ENCODE results near the gene METTL21A.

The METTL21A gene

DNA sequence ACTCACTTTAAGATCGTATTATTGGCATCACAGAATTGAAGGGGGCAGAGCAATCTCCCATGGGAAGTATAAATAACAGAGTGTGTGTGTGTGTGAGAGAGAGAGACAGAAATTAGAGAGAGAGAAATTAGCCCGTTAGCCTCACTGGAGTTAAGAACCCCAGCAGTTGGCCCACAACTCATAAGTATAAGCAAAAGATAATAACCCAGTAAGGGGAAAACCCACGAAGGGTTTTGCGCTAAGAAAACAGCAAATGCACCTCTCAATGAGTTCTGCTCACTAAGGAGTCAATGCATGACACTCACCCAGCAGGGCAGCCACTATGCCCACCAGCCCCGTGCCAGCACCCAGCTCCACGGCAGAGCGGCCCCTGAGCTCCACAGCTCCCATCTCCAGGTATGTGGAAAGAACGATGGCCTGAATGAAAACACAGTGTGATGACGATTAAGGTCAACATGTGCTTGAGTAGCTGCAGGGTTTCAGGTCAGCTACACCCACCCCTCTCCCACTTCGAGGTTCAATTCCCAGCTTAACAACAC lies 3.6 kb downstream of the METTL21A start:
- DNase-seq: no peak

- no peak for DNase-seq
These were observed 5.4 kb downstream of the METTL21A start for GRCh38 chr2:207619764-207620203.

- DNase-seq: no peak
These were observed 8.1 kb downstream of the METTL21A start for GRCh38 chr2:207617011-207617671.

GRCh38 chr2:207616185-207616584 lies 9.0 kb downstream of the METTL21A start:
- no peak for DNase-seq

- no peak for DNase-seq
These were observed 10.4 kb downstream of the METTL21A start for GRCh38 chr2:207614824-207615223.

- DNase-seq: no peak
These were observed 12.5 kb downstream of the METTL21A start for GRCh38 chr2:207612714-207613113.

GRCh38 chr2:207606829-207607228 lies 18.4 kb downstream of the METTL21A start:
- no peak for DNase-seq

GRCh38 chr2:207606399-207606798 lies 18.8 kb downstream of the METTL21A start:
- DNase-seq: no peak

GRCh38 chr2:207603486-207603885 lies 21.7 kb downstream of the METTL21A start:
- DNase-seq: no peak

GRCh38 chr2:207601774-207602173 lies 23.4 kb downstream of the METTL21A start:
- no peak for DNase-seq

- DNase-seq: no peak
These were observed 25.0 kb downstream of the METTL21A start for GRCh38 chr2:207600231-207600630.

DNA sequence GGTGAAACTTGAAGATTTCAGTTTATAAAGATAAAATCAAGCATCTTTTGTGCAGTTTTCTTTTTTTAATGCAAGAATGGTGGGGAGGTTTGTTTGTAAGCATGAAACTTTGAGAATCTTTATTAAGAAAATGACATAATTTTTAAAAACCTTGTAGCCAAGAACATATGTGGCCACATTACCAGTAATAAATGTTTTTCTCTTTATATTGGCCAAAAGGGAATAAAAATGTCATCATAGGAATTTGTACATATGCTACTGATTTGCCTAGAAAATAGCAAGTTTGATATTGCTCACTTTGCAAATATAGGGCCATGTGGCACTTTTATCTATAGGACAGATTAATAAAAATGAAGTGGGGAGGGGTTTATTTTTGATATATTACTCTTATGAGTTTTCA lies 25.6 kb downstream of the METTL21A start:
- DNase-seq: no peak

GRCh38 chr2:207594731-207595130 lies 30.5 kb downstream of the METTL21A start:
- no peak for DNase-seq

DNA sequence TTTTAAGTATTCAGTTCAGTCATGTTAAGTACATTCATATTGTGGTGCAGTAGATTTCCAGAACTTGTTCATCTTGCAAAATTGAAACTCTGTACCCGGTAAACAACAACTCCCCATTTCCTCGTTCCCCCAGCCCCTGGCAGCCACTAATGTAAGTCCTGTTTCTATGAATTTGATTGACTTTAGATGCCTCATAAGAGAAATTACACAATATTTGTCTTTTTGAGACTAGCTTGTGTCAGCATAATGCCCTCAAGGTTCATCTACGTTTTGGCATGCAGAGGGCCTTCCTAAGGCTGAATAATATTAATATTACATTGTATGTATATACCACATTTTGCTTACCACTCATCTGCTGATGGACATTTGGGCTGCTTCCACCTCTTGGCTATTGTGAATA lies 30.9 kb downstream of the METTL21A start:
- DNase-seq: no peak

- DNase-seq: no peak
These were observed 31.9 kb downstream of the METTL21A start for GRCh38 chr2:207593277-207593676.

- no peak for DNase-seq
These were observed 36.1 kb downstream of the METTL21A start for GRCh38 chr2:207589143-207589542.

- DNase-seq: no peak
These were observed 37.9 kb downstream of the METTL21A start for GRCh38 chr2:207587305-207587704.

DNA sequence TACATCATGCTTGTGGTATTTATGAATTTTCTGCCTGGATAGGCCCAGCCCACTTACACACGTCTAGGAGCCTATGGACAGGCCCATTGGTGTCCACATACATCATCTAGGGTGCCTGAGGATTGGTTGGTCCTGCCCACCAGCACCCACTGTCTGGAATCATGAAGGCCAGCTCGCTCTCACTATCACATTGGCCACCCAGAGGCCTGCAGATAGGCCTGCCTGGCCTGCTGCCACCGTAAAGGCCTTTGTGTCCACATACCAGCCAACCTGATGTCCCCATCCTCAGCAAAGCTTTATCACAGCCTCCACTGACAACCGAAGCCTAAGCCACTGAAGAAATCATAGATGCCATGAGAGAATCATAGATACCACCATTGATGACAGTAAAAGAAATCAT lies 40.2 kb downstream of the METTL21A start:
- DNase-seq: no peak

- no peak for DNase-seq
These were observed 53.8 kb downstream of the METTL21A start for GRCh38 chr2:207571370-207571769.

DNA sequence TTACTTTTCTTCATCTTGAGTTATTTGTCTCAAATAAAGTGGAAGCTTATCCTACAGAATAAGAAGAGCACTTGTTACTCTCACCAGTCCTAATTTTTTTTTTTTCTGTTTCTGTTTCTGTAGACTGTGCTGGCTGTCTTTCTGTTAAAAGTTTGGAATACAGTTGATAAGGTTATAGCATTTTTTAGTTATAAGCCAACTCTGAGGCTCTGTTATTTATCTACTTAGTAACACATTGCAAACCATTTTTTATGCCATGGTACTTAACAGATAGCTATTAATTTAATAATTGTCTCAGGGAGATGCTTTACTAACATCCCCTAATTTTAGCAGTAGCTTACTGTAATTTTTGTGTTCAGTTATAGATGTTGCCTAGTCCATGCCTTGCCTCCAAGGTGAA lies 57.5 kb downstream of the METTL21A start:
- DNase-seq: no peak

DNA sequence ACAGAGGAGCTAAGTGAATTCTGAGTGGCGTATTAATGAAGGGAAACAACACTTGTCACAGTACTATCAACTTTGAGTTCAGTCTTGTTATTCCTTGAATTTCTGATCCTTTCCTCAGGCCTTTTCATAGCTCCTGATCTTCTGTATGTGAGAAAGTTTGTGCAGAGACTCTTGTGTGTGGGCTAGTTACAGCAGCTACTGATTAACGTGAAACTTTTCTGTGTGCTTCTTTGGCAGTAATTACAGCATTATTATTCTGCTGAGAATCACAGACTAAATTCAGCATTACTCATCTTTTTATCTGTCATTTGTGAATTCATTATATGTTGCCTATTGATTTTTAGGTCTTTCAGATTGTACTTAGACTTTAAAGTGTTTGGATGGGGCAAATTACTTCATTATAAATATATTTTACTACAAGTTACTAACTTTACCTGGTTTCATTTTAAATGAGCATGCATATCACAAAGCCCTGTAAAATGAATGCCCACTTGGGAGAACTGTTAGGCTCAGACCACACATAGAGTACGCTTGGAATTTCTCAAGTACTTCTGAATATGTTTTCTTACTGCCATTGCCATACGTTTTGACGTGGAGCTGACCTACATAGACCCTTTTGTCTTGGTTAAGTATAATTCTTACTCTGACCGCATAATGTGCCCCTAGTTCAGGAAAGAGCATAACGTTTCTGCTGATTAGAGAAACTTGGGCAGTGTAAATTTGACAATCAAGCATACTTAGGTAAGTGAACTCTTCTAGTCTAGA lies 59.3 kb downstream of the METTL21A start:
- DNase-seq: no peak

All from stimulated activated CD4-positive, alpha-beta T cell treated with anti-CD3 and anti-CD28 coated beads, Interleukin-2, amount 100 ng/mL, for 24 hours (primary cell).